Progenitor cell of endocrine pancreas (in vitro differentiated cells): ENCODE data around the gene LIPF. TPM values are rescaled to one million over a fixed set of nuclear protein-coding genes. Genes with fewer than 3 reads are reported as not detected.

ENCODE experiments used
- DNase-seq: peaks from one replicate; pipeline ENCODE4 v3.0.0; 2021; ENCODE audit warnings: low spot score; ENCODE audit not compliant: unreplicated experiment
- H3K27ac Mint-ChIP-seq: 2 replicates; pipeline ENCODE4 v1.8.0; 2021; ENCODE audit warnings: mild to moderate bottlenecking, moderate library complexity, mixed read lengths
- H3K27me3 Mint-ChIP-seq: 2 replicates; pipeline ENCODE4 v1.8.0; 2021; ENCODE audit warnings: mixed read lengths
- H3K36me3 Mint-ChIP-seq: 2 replicates; pipeline ENCODE4 v1.8.0; 2022; ENCODE audit warnings: mixed read lengths; ENCODE audit not compliant: insufficient read depth
- H3K4me1 Mint-ChIP-seq: 2 replicates; pipeline ENCODE4 v1.8.0; 2021; ENCODE audit warnings: low read depth, mixed read lengths
- H3K4me3 Mint-ChIP-seq: 2 replicates; pipeline ENCODE4 v1.8.0; 2021; ENCODE audit warnings: low read depth, mild to moderate bottlenecking, moderate library complexity, mixed read lengths
- H3K9me3 Mint-ChIP-seq: 2 replicates; pipeline ENCODE4 v1.8.0; 2021; ENCODE audit warnings: low read depth, mixed read lengths
- long read RNA-seq: library from polyadenylated mRNA; unstranded; transcript quantifications from one replicate; pipeline ENCODE4 v2.0.0, GENCODE V29; 2020
- total RNA-seq: library from RNA; stranded (reverse); gene quantifications from 2 replicates; pipeline ENCODE4 v1.2.1, GENCODE V29; 2021
- TF ChIP-seq, protein P1 (sequence below): fragments of 200-600 bp; sonication (generic); IDR thresholded peaks from one replicate; pipeline ENCODE4 v1.5.0; 2021; ENCODE audit warnings: antibody characterized with exemption, mild to moderate bottlenecking; ENCODE audit not compliant: unreplicated experiment

LIPF gene, protein sequence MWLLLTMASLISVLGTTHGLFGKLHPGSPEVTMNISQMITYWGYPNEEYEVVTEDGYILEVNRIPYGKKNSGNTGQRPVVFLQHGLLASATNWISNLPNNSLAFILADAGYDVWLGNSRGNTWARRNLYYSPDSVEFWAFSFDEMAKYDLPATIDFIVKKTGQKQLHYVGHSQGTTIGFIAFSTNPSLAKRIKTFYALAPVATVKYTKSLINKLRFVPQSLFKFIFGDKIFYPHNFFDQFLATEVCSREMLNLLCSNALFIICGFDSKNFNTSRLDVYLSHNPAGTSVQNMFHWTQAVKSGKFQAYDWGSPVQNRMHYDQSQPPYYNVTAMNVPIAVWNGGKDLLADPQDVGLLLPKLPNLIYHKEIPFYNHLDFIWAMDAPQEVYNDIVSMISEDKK
- not detected in 2 replicates for total RNA-seq
- long read RNA-seq: 0 reads

- no peak within 1 kb of the TSS for H3K27ac Mint-ChIP-seq
- H3K27me3 Mint-ChIP-seq: peaks cover 7% of the 10 kb centered on the region
- TF ChIP-seq, protein P1, sequence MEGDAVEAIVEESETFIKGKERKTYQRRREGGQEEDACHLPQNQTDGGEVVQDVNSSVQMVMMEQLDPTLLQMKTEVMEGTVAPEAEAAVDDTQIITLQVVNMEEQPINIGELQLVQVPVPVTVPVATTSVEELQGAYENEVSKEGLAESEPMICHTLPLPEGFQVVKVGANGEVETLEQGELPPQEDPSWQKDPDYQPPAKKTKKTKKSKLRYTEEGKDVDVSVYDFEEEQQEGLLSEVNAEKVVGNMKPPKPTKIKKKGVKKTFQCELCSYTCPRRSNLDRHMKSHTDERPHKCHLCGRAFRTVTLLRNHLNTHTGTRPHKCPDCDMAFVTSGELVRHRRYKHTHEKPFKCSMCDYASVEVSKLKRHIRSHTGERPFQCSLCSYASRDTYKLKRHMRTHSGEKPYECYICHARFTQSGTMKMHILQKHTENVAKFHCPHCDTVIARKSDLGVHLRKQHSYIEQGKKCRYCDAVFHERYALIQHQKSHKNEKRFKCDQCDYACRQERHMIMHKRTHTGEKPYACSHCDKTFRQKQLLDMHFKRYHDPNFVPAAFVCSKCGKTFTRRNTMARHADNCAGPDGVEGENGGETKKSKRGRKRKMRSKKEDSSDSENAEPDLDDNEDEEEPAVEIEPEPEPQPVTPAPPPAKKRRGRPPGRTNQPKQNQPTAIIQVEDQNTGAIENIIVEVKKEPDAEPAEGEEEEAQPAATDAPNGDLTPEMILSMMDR: no peak
- no peaks in the 10 kb centered on the region for H3K9me3 Mint-ChIP-seq
- H3K4me1 Mint-ChIP-seq: no peaks in the 10 kb centered on the region
- no peak for DNase-seq
- H3K36me3 Mint-ChIP-seq: no peaks in the 10 kb centered on the region
- no peak within 1 kb of the TSS for H3K4me3 Mint-ChIP-seq
Observed at GRCh38 chr10:88664142-88664541, at the start of gene LIPF. LIPF (plus strand) TSS chr10:88664442; CDS start chr10:88667298, 2,856 bp downstream.

DNA sequence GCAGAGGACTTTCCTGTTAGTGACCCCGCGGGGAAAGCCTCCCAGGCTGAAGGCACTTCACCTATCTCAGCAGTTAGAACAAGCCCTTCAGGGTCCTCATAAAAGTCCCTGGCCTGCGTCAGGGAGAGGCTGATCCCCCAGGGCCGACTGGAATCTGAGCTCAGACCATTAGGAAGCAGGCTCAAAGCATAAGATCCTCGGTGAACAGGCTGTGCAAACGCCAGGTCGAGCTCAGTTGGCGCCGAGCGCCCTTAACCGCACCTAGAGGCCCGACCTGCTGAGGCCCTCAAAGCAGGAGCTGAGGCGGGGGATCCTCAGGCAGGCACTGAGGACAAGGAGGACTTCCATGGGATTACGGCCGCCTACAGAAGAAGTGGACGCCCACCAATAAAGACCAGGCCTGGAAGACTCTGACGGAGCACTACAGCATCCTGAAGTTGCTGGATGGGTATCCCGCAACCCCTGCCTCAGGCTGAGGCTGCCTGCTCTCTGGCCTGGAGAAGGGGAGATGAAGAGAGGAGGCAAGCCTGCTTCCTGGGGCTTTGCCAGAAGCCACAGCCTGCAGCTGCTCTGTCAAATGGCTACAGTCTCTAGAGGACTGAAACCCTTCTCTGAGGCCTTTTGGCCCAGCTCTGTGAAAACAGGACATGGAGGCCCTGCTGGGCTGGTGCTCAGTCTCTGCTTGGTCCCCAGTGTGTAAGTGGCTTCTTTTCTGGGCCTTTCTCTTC lies 47.8 kb upstream of the LIPF start:
- no peak overlapping the region for H3K27ac Mint-ChIP-seq
- no peaks in the 10 kb centered on the region for H3K36me3 Mint-ChIP-seq
- H3K4me3 Mint-ChIP-seq: no peak overlapping the region
- H3K27me3 Mint-ChIP-seq: no peaks in the 10 kb centered on the region
- no peak for DNase-seq
- TF ChIP-seq, protein P1: no peak
- no peaks in the 10 kb centered on the region for H3K4me1 Mint-ChIP-seq
- no peaks in the 10 kb centered on the region for H3K9me3 Mint-ChIP-seq

DNA sequence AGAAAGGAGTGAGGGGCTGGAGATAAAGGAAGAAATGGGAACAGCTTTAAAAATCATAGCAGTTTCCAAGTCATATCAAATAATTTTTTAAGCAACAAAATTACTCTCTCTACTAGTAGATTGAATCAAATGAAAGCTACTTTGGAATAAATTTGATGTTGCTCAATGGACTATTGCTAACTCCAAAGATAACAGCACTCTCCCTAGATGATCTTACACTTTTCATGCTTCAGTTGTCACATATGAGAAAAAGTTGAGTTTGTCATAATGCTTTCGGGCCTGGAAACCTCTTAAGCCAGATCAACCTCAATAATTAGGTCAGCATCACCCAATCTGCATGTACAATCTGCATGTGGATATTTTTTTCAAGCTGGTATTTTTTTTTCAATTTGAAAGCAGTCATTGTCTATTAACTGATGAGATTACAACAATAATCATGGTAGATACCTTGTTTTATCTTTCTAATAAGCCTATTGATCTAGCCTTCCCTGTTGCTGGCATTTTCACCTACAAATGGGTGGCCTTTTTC lies 46.4 kb upstream of the LIPF start:
- H3K4me3 Mint-ChIP-seq: no peak overlapping the region
- TF ChIP-seq, protein P1: no peak
- no peaks in the 10 kb centered on the region for H3K9me3 Mint-ChIP-seq
- H3K27ac Mint-ChIP-seq: no peak overlapping the region
- peaks cover 2% of the 10 kb centered on the region for H3K27me3 Mint-ChIP-seq
- no peaks in the 10 kb centered on the region for H3K36me3 Mint-ChIP-seq
- no peaks in the 10 kb centered on the region for H3K4me1 Mint-ChIP-seq
- DNase-seq: no peak

- TF ChIP-seq, protein P1: no peak
- H3K4me3 Mint-ChIP-seq: no peak overlapping the region
- no peak overlapping the region for H3K27ac Mint-ChIP-seq
- DNase-seq: no peak
- H3K4me1 Mint-ChIP-seq: no peaks in the 10 kb centered on the region
- H3K36me3 Mint-ChIP-seq: no peaks in the 10 kb centered on the region
- H3K27me3 Mint-ChIP-seq: peaks cover 2% of the 10 kb centered on the region
- H3K9me3 Mint-ChIP-seq: no peaks in the 10 kb centered on the region
Observed at GRCh38 chr10:88618496-88618895, 45.7 kb upstream of the LIPF start.

GRCh38 chr10:88620441-88620840 lies 43.8 kb upstream of the LIPF start:
- Mint-ChIP-seq H3K9me3 (no peaks in the 10 kb centered on the region), H3K27ac (no peak overlapping the region), H3K4me3 (no peak overlapping the region), H3K36me3 (no peaks in the 10 kb centered on the region), H3K4me1 (no peaks in the 10 kb centered on the region), H3K27me3 (peaks cover 2% of the 10 kb centered on the region)
- TF ChIP-seq, protein P1: no peak
- DNase-seq: no peak
